Neural progenitor cell (in vitro differentiated cells): ENCODE data around the gene BMP2K.

Experiments
- CTCF ChIP-seq: fragments of 200-600 bp; sonication (generic); IDR thresholded peaks from 2 replicates; pipeline ENCODE4 v1.5.1; 2017; ENCODE audit warnings: antibody characterized with exemption, mild to moderate bottlenecking
- EZH2 ChIP-seq: fragments of 200-600 bp; sonication (generic); IDR thresholded peaks from 2 replicates; pipeline ENCODE4 v1.6.1; 2017; ENCODE audit warnings: antibody characterized with exemption, mild to moderate bottlenecking, moderate library complexity
- EZH2phosphoT487 ChIP-seq: fragments of 200-600 bp; sonication (generic); IDR thresholded peaks from 2 replicates; pipeline ENCODE4 v1.6.1; 2017; ENCODE audit warnings: antibody characterized with exemption

GRCh38 chr4:78889955-78890354 is 113.8 kb downstream of the BMP2K start:
- TF ChIP-seq CTCF (no peak), EZH2 (no peak), EZH2phosphoT487 (no peak)
